CD4-positive, alpha-beta T cell (primary cell): ENCODE measurements around the gene TMC2. TPM values are rescaled to one million over a fixed set of nuclear protein-coding genes. Genes with fewer than 3 reads are reported as not detected.

ENCODE experiments used
- ATAC-seq: fragments of 200-7000 bp; cut with Tn5 transposase; one replicate; pipeline ENCODE4 v1.10.0; 2022; ENCODE audit warnings: mild to moderate bottlenecking; ENCODE audit not compliant: poor library complexity
- CTCF ChIA-PET: fragments of 350-600 bp; sonication (Branson Sonifier 250); formaldehyde crosslinking; loops from one replicate; lab custom pipeline; 2021; ENCODE audit warnings: antibody characterized with exemption, inconsistent platforms; lab: Charles Lee
- POLR2A ChIA-PET: fragments of 350-600 bp; sonication (Branson Sonifier 250); formaldehyde crosslinking; loops from one replicate; lab custom pipeline; 2021; ENCODE audit warnings: antibody characterized with exemption, inconsistent platforms; lab: Charles Lee
- DNase-seq, 14 experiments: peaks; one replicate each; pipeline ENCODE4 v3.0.0-alpha.2; 2013 to 2020; ENCODE audit warnings: mixed read lengths in 2 of 14
- H3K27ac ChIP-seq, 2 donors: one replicate each; pipeline versions ENCODE4 v1.5.1 to v1.7.0; 2013; ENCODE audit warnings: low read length in 2 of 2, low read depth in 1 of 2, mild to moderate bottlenecking in 1 of 2
- H3K27me3 ChIP-seq, 2 experiments: 1 replicate in 1 of 2; 2 replicates in 1 of 2; pipeline versions ENCODE4 v1.6.1 to v1.7.0; 2013; ENCODE audit warnings: low read length in 2 of 2, control low read depth in 1 of 2, mild to moderate bottlenecking in 1 of 2, moderate library complexity in 1 of 2; ENCODE audit not compliant: insufficient read depth in 2 of 2, control insufficient read depth in 1 of 2
- H3K36me3 ChIP-seq: one replicate; pipeline ENCODE4 v1.6.1; 2013; ENCODE audit warnings: low read length, control low read depth; ENCODE audit not compliant: insufficient read depth
- H3K4me1 ChIP-seq: one replicate; pipeline ENCODE4 v1.6.1; 2013; ENCODE audit warnings: low read length, control low read depth; ENCODE audit not compliant: insufficient read depth
- H3K4me3 ChIP-seq: one replicate; pipeline ENCODE4 v1.5.1; 2013; ENCODE audit warnings: mild to moderate bottlenecking, low read length, moderate library complexity
- H3K9me3 ChIP-seq, 2 experiments: 1 replicate in 1 of 2; 2 replicates in 1 of 2; pipeline versions ENCODE4 v1.6.1 to v1.7.0; 2013; ENCODE audit warnings: low read length in 2 of 2, mild to moderate bottlenecking in 2 of 2, control low read depth in 1 of 2, moderate library complexity in 1 of 2; ENCODE audit not compliant: control insufficient read depth in 1 of 2, insufficient read depth in 1 of 2
- H3K27ac Mint-ChIP-seq: one replicate; pipeline ENCODE4 v1.8.0; 2020; ENCODE audit warnings: mixed read lengths
- H3K27me3 Mint-ChIP-seq: one replicate; pipeline ENCODE4 v1.8.0; 2021; ENCODE audit warnings: mixed read lengths
- H3K36me3 Mint-ChIP-seq: one replicate; pipeline ENCODE4 v1.8.0; 2021; ENCODE audit warnings: low read depth, mixed read lengths
- H3K4me1 Mint-ChIP-seq: one replicate; pipeline ENCODE4 v1.8.0; 2021; ENCODE audit warnings: low read depth, mixed read lengths
- H3K4me3 Mint-ChIP-seq: one replicate; pipeline ENCODE4 v1.8.0; 2020; ENCODE audit warnings: mild to moderate bottlenecking, mixed read lengths
- H3K9me3 Mint-ChIP-seq: one replicate; pipeline ENCODE4 v1.8.0; 2020; ENCODE audit warnings: mixed read lengths
- intact Hi-C, 2 experiments: fragments of 100-400 bp; cut with DNase I in 1 of 2; cut with micrococcal nuclease in 1 of 2; formaldehyde crosslinking; loops; one replicate each; pipeline versions ENCODE4 v1.15.1 to v1.9.0; 2023 to 2025; cut with DNase I, micrococcal nuclease
- total RNA-seq, 174 experiments: library from RNA in 2 of 174; stranded (reverse) in 2 of 174; gene quantifications; one replicate each; pipeline ENCODE4 v1.2.3 and lab custom pipeline; 2021 to 2026
- TF ChIP-seq, protein P1 (sequence below): fragments of 200-600 bp; IDR thresholded peaks from one replicate; pipeline ENCODE4 v1.8.0; 2022; ENCODE audit warnings: antibody characterized with exemption, mild to moderate bottlenecking

Gene TMC2
- total RNA-seq, 2 experiments from 2014 or later: not detected

GRCh38 chr20:2610326-2610725 lies 74.0 kb downstream of the TMC2 start:
- Histone ChIP-seq H3K4me1 (no peaks in the 10 kb centered on the region), H3K9me3 (peaks cover 9 to 13% of the 10 kb centered on the region in 2 experiments), H3K27ac (no peak overlapping the region), H3K27me3 (peaks cover 11 to 14% of the 10 kb centered on the region in 2 experiments), H3K36me3 (no peaks in the 10 kb centered on the region), H3K4me3 (no peak overlapping the region)
- Mint-ChIP-seq H3K4me3 (no peak overlapping the region), H3K4me1 (no peaks in the 10 kb centered on the region), H3K36me3 (no peaks in the 10 kb centered on the region), H3K27me3 (peaks cover 49% of the 10 kb centered on the region), H3K27ac (no peak overlapping the region), H3K9me3 (peaks cover 6% of the 10 kb centered on the region)
- TF ChIP-seq, protein P1, sequence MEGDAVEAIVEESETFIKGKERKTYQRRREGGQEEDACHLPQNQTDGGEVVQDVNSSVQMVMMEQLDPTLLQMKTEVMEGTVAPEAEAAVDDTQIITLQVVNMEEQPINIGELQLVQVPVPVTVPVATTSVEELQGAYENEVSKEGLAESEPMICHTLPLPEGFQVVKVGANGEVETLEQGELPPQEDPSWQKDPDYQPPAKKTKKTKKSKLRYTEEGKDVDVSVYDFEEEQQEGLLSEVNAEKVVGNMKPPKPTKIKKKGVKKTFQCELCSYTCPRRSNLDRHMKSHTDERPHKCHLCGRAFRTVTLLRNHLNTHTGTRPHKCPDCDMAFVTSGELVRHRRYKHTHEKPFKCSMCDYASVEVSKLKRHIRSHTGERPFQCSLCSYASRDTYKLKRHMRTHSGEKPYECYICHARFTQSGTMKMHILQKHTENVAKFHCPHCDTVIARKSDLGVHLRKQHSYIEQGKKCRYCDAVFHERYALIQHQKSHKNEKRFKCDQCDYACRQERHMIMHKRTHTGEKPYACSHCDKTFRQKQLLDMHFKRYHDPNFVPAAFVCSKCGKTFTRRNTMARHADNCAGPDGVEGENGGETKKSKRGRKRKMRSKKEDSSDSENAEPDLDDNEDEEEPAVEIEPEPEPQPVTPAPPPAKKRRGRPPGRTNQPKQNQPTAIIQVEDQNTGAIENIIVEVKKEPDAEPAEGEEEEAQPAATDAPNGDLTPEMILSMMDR: no peak
- ATAC-seq: no peak
- ChIA-PET POLR2A (no interaction called here), CTCF (no interaction called here)
- no peak for DNase-seq
- intact Hi-C loops: no loop called here

GRCh38 chr20:2610941-2611720 lies 74.8 kb downstream of the TMC2 start:
- ATAC-seq (no peak), DNase-seq (no peak)
- Histone ChIP-seq H3K4me1 (no peaks in the 10 kb centered on the region), H3K4me3 (no peak overlapping the region), H3K27ac (no peak overlapping the region), H3K27me3 (peaks cover 11 to 14% of the 10 kb centered on the region in 2 experiments), H3K36me3 (no peaks in the 10 kb centered on the region), H3K9me3 (peaks cover 7 to 9% of the 10 kb centered on the region in 2 experiments)
- ChIA-PET CTCF (no interaction called here), POLR2A (no interaction called here)
- no peaks in the 10 kb centered on the region for H3K36me3 Mint-ChIP-seq
- H3K4me1 Mint-ChIP-seq: no peaks in the 10 kb centered on the region
- intact Hi-C loops: no loop called here
- peaks cover 6% of the 10 kb centered on the region for H3K9me3 Mint-ChIP-seq
- TF ChIP-seq, protein P1: no peak
- no peak overlapping the region for H3K27ac Mint-ChIP-seq
- peaks cover 54% of the 10 kb centered on the region for H3K27me3 Mint-ChIP-seq
- H3K4me3 Mint-ChIP-seq: no peak overlapping the region

DNA sequence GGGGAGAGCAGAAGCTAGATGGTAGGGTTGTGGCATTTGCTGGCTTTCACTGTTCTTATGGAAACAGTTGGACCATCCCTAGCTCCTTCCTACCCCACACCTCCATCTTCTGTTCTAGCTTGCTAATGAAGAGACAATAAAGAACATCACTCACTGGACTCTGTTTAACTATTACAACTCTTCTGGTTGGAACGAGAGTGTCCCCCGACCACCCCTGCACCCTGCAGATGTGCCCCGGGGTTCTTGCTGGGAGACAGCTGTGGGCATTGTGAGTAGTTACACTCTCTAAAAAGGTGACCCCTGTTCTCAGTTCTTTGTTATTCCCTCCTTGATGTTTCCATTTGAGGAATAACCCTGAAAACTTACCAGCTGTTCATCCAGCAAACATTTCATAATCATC lies 75.7 kb downstream of the TMC2 start:
- POLR2A ChIA-PET: no interaction called here
- Mint-ChIP-seq H3K4me3 (no peak overlapping the region), H3K27ac (no peak overlapping the region), H3K4me1 (no peaks in the 10 kb centered on the region), H3K9me3 (peaks cover 6% of the 10 kb centered on the region), H3K36me3 (no peaks in the 10 kb centered on the region), H3K27me3 (peaks cover 58% of the 10 kb centered on the region)
- CTCF ChIA-PET: no interaction called here
- peaks cover 11 to 20% of the 10 kb centered on the region in 2 experiments for H3K27me3 ChIP-seq
- H3K27ac ChIP-seq: no peak overlapping the region
- no peaks in the 10 kb centered on the region for H3K36me3 ChIP-seq
- DNase-seq (no peak), ATAC-seq (no peak)
- no peak overlapping the region for H3K4me3 ChIP-seq
- H3K4me1 ChIP-seq: no peaks in the 10 kb centered on the region
- peaks cover 4 to 6% of the 10 kb centered on the region in 2 experiments for H3K9me3 ChIP-seq
- intact Hi-C loops: no loop called here
- TF ChIP-seq, protein P1: no peak
